ENCODE results near the gene CAPZB. TPM values are rescaled to one million over a fixed set of nuclear protein-coding genes. Genes with fewer than 3 reads are reported as not detected.

The CAPZB gene
- total RNA-seq, 1 donor from 2014 or later = 291 TPM

GRCh38 chr1:19390166-19390850 lies 95.0 kb downstream of the CAPZB start:
- DNase-seq = no peak
- Mint-ChIP-seq H3K27ac (peak overlapping the region; percentile 94), H3K4me1 (peaks cover 47% of the 10 kb centered on the region), H3K4me3 (peak overlapping the region; percentile 81), H3K27me3 (no peaks in the 10 kb centered on the region), H3K36me3 (ENCODE audit: low read depth) (peaks cover 11% of the 10 kb centered on the region), H3K9me3 (no peaks in the 10 kb centered on the region)
- intact Hi-C loops (cut with micrococcal nuclease) = loop anchor here (2.0 to 5.0 kb wide), 2 partner anchors 94 to 207 kb away; partner anchors contain the start of gene CAPZB

GRCh38 chr1:19388980-19389379 lies 96.4 kb downstream of the CAPZB start:
- no peak for DNase-seq
- H3K4me3 Mint-ChIP-seq = no peak overlapping the region
- intact Hi-C loops (cut with micrococcal nuclease) = no loop called here

GRCh38 chr1:19387045-19387467 lies 98.3 kb downstream of the CAPZB start:
- no peak overlapping the region for H3K27ac Mint-ChIP-seq
- no peaks in the 10 kb centered on the region for H3K27me3 Mint-ChIP-seq
- no peak for DNase-seq
- intact Hi-C loops (cut with micrococcal nuclease) = no loop called here
- H3K4me3 Mint-ChIP-seq = no peak overlapping the region
- peaks cover 28% of the 10 kb centered on the region for H3K36me3 Mint-ChIP-seq (ENCODE audit: low read depth)
- peaks cover 33% of the 10 kb centered on the region for H3K4me1 Mint-ChIP-seq
- H3K9me3 Mint-ChIP-seq = no peaks in the 10 kb centered on the region

More at GRCh38 chr1:19388980-19389379, 96.4 kb downstream of the CAPZB start:
- peaks cover 19% of the 10 kb centered on the region for H3K36me3 Mint-ChIP-seq (ENCODE audit: low read depth)
- H3K9me3 Mint-ChIP-seq = no peaks in the 10 kb centered on the region
- H3K4me1 Mint-ChIP-seq = peaks cover 44% of the 10 kb centered on the region
- H3K27me3 Mint-ChIP-seq = no peaks in the 10 kb centered on the region
- H3K27ac Mint-ChIP-seq = no peak overlapping the region

- Mint-ChIP-seq H3K4me1 (peaks cover 28% of the 10 kb centered on the region), H3K9me3 (no peaks in the 10 kb centered on the region), H3K27me3 (no peaks in the 10 kb centered on the region), H3K27ac (no peak overlapping the region), H3K36me3 (ENCODE audit: low read depth) (peaks cover 36% of the 10 kb centered on the region), H3K4me3 (no peak overlapping the region)
- intact Hi-C loops (cut with micrococcal nuclease) = no loop called here
- no peak for DNase-seq
These were observed 99.3 kb downstream of the CAPZB start for GRCh38 chr1:19385869-19386591.

GRCh38 chr1:19385221-19385620 lies 100.1 kb downstream of the CAPZB start:
- peaks cover 21% of the 10 kb centered on the region for H3K4me1 Mint-ChIP-seq
- H3K4me3 Mint-ChIP-seq = no peak overlapping the region
- intact Hi-C loops (cut with micrococcal nuclease) = no loop called here
- DNase-seq = no peak
- H3K27me3 Mint-ChIP-seq = no peaks in the 10 kb centered on the region
- H3K36me3 Mint-ChIP-seq (ENCODE audit: low read depth) = peaks cover 39% of the 10 kb centered on the region
- no peak overlapping the region for H3K27ac Mint-ChIP-seq
- H3K9me3 Mint-ChIP-seq = no peaks in the 10 kb centered on the region

GRCh38 chr1:19384772-19385187 lies 100.6 kb downstream of the CAPZB start:
- H3K9me3 Mint-ChIP-seq = no peaks in the 10 kb centered on the region
- intact Hi-C loops (cut with micrococcal nuclease) = no loop called here
- H3K4me3 Mint-ChIP-seq = no peak overlapping the region
- DNase-seq = no peak
- peaks cover 39% of the 10 kb centered on the region for H3K36me3 Mint-ChIP-seq (ENCODE audit: low read depth)
- H3K4me1 Mint-ChIP-seq = peaks cover 21% of the 10 kb centered on the region
- no peak overlapping the region for H3K27ac Mint-ChIP-seq
- H3K27me3 Mint-ChIP-seq = no peaks in the 10 kb centered on the region

GRCh38 chr1:19384113-19384512 lies 101.2 kb downstream of the CAPZB start:
- DNase-seq = no peak
- Mint-ChIP-seq H3K27ac (peak overlapping the region; percentile 21), H3K27me3 (no peaks in the 10 kb centered on the region), H3K36me3 (ENCODE audit: low read depth) (peaks cover 42% of the 10 kb centered on the region), H3K4me1 (peaks cover 20% of the 10 kb centered on the region), H3K9me3 (no peaks in the 10 kb centered on the region), H3K4me3 (no peak overlapping the region)
- intact Hi-C loops (cut with micrococcal nuclease) = no loop called here

GRCh38 chr1:19382222-19382621 lies 103.1 kb downstream of the CAPZB start:
- no peak for DNase-seq
- Mint-ChIP-seq H3K27ac (no peak overlapping the region), H3K4me3 (no peak overlapping the region), H3K36me3 (ENCODE audit: low read depth) (peaks cover 51% of the 10 kb centered on the region), H3K9me3 (no peaks in the 10 kb centered on the region), H3K27me3 (no peaks in the 10 kb centered on the region), H3K4me1 (peaks cover 14% of the 10 kb centered on the region)
- intact Hi-C loops (cut with micrococcal nuclease) = no loop called here

GRCh38 chr1:19381261-19381660 lies 104.1 kb downstream of the CAPZB start:
- H3K27me3 Mint-ChIP-seq = no peaks in the 10 kb centered on the region
- H3K9me3 Mint-ChIP-seq = no peaks in the 10 kb centered on the region
- DNase-seq = no peak
- no peak overlapping the region for H3K27ac Mint-ChIP-seq
- H3K36me3 Mint-ChIP-seq (ENCODE audit: low read depth) = peaks cover 59% of the 10 kb centered on the region
- H3K4me1 Mint-ChIP-seq = peaks cover 14% of the 10 kb centered on the region
- intact Hi-C loops (cut with micrococcal nuclease) = no loop called here
- H3K4me3 Mint-ChIP-seq = no peak overlapping the region

- Mint-ChIP-seq H3K36me3 (ENCODE audit: low read depth) (peaks cover 50% of the 10 kb centered on the region), H3K9me3 (no peaks in the 10 kb centered on the region), H3K27ac (peak overlapping the region; percentile 30), H3K4me3 (no peak overlapping the region), H3K4me1 (peaks cover 14% of the 10 kb centered on the region), H3K27me3 (no peaks in the 10 kb centered on the region)
- intact Hi-C loops (cut with micrococcal nuclease) = no loop called here
- DNase-seq = no peak
These were observed 107.3 kb downstream of the CAPZB start for GRCh38 chr1:19377812-19378718.

- no peaks in the 10 kb centered on the region for H3K27me3 Mint-ChIP-seq
- no peaks in the 10 kb centered on the region for H3K9me3 Mint-ChIP-seq
- H3K4me3 Mint-ChIP-seq = no peak overlapping the region
- DNase-seq = no peak
- peaks cover 43% of the 10 kb centered on the region for H3K36me3 Mint-ChIP-seq (ENCODE audit: low read depth)
- intact Hi-C loops (cut with micrococcal nuclease) = no loop called here
- no peak overlapping the region for H3K27ac Mint-ChIP-seq
- H3K4me1 Mint-ChIP-seq = peaks cover 14% of the 10 kb centered on the region
These were observed 108.6 kb downstream of the CAPZB start for GRCh38 chr1:19376428-19377372.

- no peak overlapping the region for H3K4me3 Mint-ChIP-seq
- intact Hi-C loops (cut with micrococcal nuclease) = no loop called here
- DNase-seq = no peak
- H3K27ac Mint-ChIP-seq = no peak overlapping the region
- H3K9me3 Mint-ChIP-seq = no peaks in the 10 kb centered on the region
- peaks cover 13% of the 10 kb centered on the region for H3K4me1 Mint-ChIP-seq
- no peaks in the 10 kb centered on the region for H3K27me3 Mint-ChIP-seq
- H3K36me3 Mint-ChIP-seq (ENCODE audit: low read depth) = peaks cover 40% of the 10 kb centered on the region
These were observed 109.5 kb downstream of the CAPZB start for GRCh38 chr1:19375631-19376400.
